ENCODE measurements around the gene PCSK4. TPM values are rescaled to one million over a fixed set of nuclear protein-coding genes. Genes with fewer than 3 reads are reported as not detected.

PCSK4 gene
- total and polyA plus RNA-seq, 2 donors (not counting 3 experiments of a cell fraction or from before 2014, with no cell fraction given): 1.2 to 1.7 TPM

- H4K20me1 ChIP-seq (replicated peaks; ENCODE audit: control insufficient read depth, extremely low read depth, insufficient read depth, low read length): no peaks in the 10 kb centered on the region
- H3K4me1 ChIP-seq (ENCODE audit: control insufficient read depth, extremely low read depth, insufficient read depth, low read length): no peaks in the 10 kb centered on the region
- no peak overlapping the region for H3K4me3 ChIP-seq (replicated peaks in 1 of 3; ENCODE audit: insufficient read depth in 1 of 3, low read depth in 1 of 3, low read length in 3 of 3)
- no peak overlapping the region for H3K9ac ChIP-seq (replicated peaks; ENCODE audit: extremely low read depth, insufficient read depth, low read length)
- POLR2A ChIA-PET: no interaction called here
- no peaks in the 10 kb centered on the region for H3K9me3 ChIP-seq (replicated peaks; ENCODE audit: control insufficient read depth, insufficient read depth, low read length)
- no peak for DNase-seq (ENCODE audit: low read depth, low spot score)
- H3K27ac ChIP-seq (ENCODE audit: insufficient read depth, low read depth, low read length): no peak overlapping the region
- dilution Hi-C loops (cut with MboI; ENCODE audit: extremely low pct_ligation_motif_present, low sequenced_read_pairs) (no loop called here), intact Hi-C loops (cut with micrococcal nuclease) (no loop called here)
- H3K36me3 ChIP-seq (ENCODE audit: control insufficient read depth in 2 of 2, extremely low read depth in 1 of 2, insufficient read depth in 2 of 2, low read length in 2 of 2): no peaks in the 10 kb centered on the region
- peaks cover 31 to 47% of the 10 kb centered on the region in 2 experiments for H3K27me3 ChIP-seq (ENCODE audit: control insufficient read depth in 2 of 2, insufficient read depth in 2 of 2, low read length in 2 of 2)
- H3K9me1 ChIP-seq (replicated peaks; ENCODE audit: control insufficient read depth, extremely low read depth, insufficient read depth, low read length): no peaks in the 10 kb centered on the region
- BruUV-seq (replicated peaks): no TSS peak
- CTCF ChIA-PET: interaction anchor here (2.4 to 3.7 kb wide), 2 partner anchors 9 to 12 kb away, joined by 14 to 28 read pairs; no protein-coding TSS in a partner anchor
- H3K79me2 ChIP-seq (ENCODE audit: control insufficient read depth, insufficient read depth, low read length): no peaks in the 10 kb centered on the region
- H3K4me2 ChIP-seq (ENCODE audit: insufficient read depth, low read length): no peak overlapping the region
- no peak for FAIRE-seq
- H2AFZ ChIP-seq (ENCODE audit: low read depth, low read length): no peak overlapping the region
- TF ChIP-seq JUN (IDR thresholded peaks at IDR 0.05; ENCODE audit: borderline replicate concordance, insufficient read depth, insufficient read length, low read depth) (no peak), EZH2 (IDR thresholded peaks at IDR 0.05; ENCODE audit: borderline replicate concordance, low read depth, low read length, severe bottlenecking) (peak; percentile 12)
These were observed 36.4 kb downstream of the PCSK4 start for GRCh38 chr19:1453525-1454364.

- TF ChIP-seq EZH2 (IDR thresholded peaks at IDR 0.05; ENCODE audit: borderline replicate concordance, low read depth, low read length, severe bottlenecking) (no peak), MYC (IDR thresholded peaks at IDR 0.05; ENCODE audit: low read depth, low read length) (no peak), MAX (IDR thresholded peaks at IDR 0.05; ENCODE audit: insufficient read depth, insufficient read length) (no peak), CTCF (IDR thresholded peaks at IDR 0.05; ENCODE audit: extremely low read depth in 1 of 2, insufficient read depth in 1 of 2, low read depth in 1 of 2, low read length in 2 of 2) (no peak), JUN (IDR thresholded peaks at IDR 0.05; ENCODE audit: borderline replicate concordance, insufficient read depth, insufficient read length, low read depth) (no peak), GATA2 (IDR thresholded peaks at IDR 0.05; ENCODE audit: insufficient read depth, insufficient read length, low read depth, low read length) (no peak), POLR2AphosphoS5 (IDR thresholded peaks at IDR 0.05; ENCODE audit: insufficient read depth, low read depth, low read length) (no peak), FOS (IDR thresholded peaks at IDR 0.05; ENCODE audit: borderline replicate concordance, insufficient read depth, low read length) (no peak)
- Histone ChIP-seq H3K27me3 (ENCODE audit: control insufficient read depth in 2 of 2, insufficient read depth in 2 of 2, low read length in 2 of 2) (peaks cover 29 to 43% of the 10 kb centered on the region in 2 experiments), H3K79me2 (ENCODE audit: control insufficient read depth, insufficient read depth, low read length) (no peaks in the 10 kb centered on the region), H3K4me3 (replicated peaks in 1 of 3; ENCODE audit: insufficient read depth in 1 of 3, low read depth in 1 of 3, low read length in 3 of 3) (no peak overlapping the region), H3K4me2 (ENCODE audit: insufficient read depth, low read length) (no peak overlapping the region), H4K20me1 (replicated peaks; ENCODE audit: control insufficient read depth, extremely low read depth, insufficient read depth, low read length) (no peaks in the 10 kb centered on the region), H3K27ac (ENCODE audit: insufficient read depth, low read depth, low read length) (no peak overlapping the region), H3K9ac (replicated peaks; ENCODE audit: extremely low read depth, insufficient read depth, low read length) (no peak overlapping the region), H3K9me1 (replicated peaks; ENCODE audit: control insufficient read depth, extremely low read depth, insufficient read depth, low read length) (no peaks in the 10 kb centered on the region), H3K9me3 (replicated peaks; ENCODE audit: control insufficient read depth, insufficient read depth, low read length) (no peaks in the 10 kb centered on the region), H2AFZ (ENCODE audit: low read depth, low read length) (no peak overlapping the region), H3K36me3 (ENCODE audit: control insufficient read depth in 2 of 2, extremely low read depth in 1 of 2, insufficient read depth in 2 of 2, low read length in 2 of 2) (no peaks in the 10 kb centered on the region), H3K4me1 (ENCODE audit: control insufficient read depth, extremely low read depth, insufficient read depth, low read length) (no peaks in the 10 kb centered on the region)
- intact Hi-C loops (cut with micrococcal nuclease): no loop called here
- no TSS peak for BruUV-seq (replicated peaks)
- no peak for FAIRE-seq
- dilution Hi-C loops (cut with MboI; ENCODE audit: extremely low pct_ligation_motif_present, low sequenced_read_pairs): no loop called here
- POLR2A ChIA-PET: no interaction called here
- no peak for DNase-seq (ENCODE audit: low read depth, low spot score)
- CTCF ChIA-PET: interaction anchor here (2.4 to 3.7 kb wide), 2 partner anchors 8 to 13 kb away, joined by 14 to 28 read pairs; no protein-coding TSS in a partner anchor
These were observed 37.2 kb downstream of the PCSK4 start for GRCh38 chr19:1452802-1453524.

Measured in endothelial cell of umbilical vein (primary cell).